ENCODE data around the gene ZNF367.

Gene ZNF367

GRCh38 chr9:96449523-96449844 lies 31.3 kb upstream of the ZNF367 start:
- Histone ChIP-seq H3K36me3 (ENCODE audit: insufficient read depth, low read length) (no peaks in the 10 kb centered on the region), H3K9ac (ENCODE audit: low read depth, low read length) (peak overlapping the region; percentile 45; the same call in 1 of the 2 replicates), H3K4me1 (ENCODE audit: insufficient read depth, low read length) (peaks cover 4% of the 10 kb centered on the region; the same call in 1 of the 2 replicates), H3K9me3 (ENCODE audit: control insufficient read depth, insufficient read depth, low read length) (no peaks in the 10 kb centered on the region)

- no peak overlapping the region for H3K9ac ChIP-seq (ENCODE audit: low read depth, low read length)
- no peaks in the 10 kb centered on the region for H3K36me3 ChIP-seq (ENCODE audit: insufficient read depth, low read length)
- H3K4me1 ChIP-seq (ENCODE audit: insufficient read depth, low read length): peaks cover 4% of the 10 kb centered on the region; the same call in 1 of the 2 replicates
- H3K9me3 ChIP-seq (ENCODE audit: control insufficient read depth, insufficient read depth, low read length): no peaks in the 10 kb centered on the region
These were observed 30.5 kb upstream of the ZNF367 start for GRCh38 chr9:96448546-96449170.

GRCh38 chr9:96447406-96447805 lies 29.2 kb upstream of the ZNF367 start:
- Histone ChIP-seq H3K9ac (ENCODE audit: low read depth, low read length) (no peak overlapping the region), H3K36me3 (ENCODE audit: insufficient read depth, low read length) (no peaks in the 10 kb centered on the region), H3K9me3 (ENCODE audit: control insufficient read depth, insufficient read depth, low read length) (no peaks in the 10 kb centered on the region), H3K4me1 (ENCODE audit: insufficient read depth, low read length) (peaks cover 4% of the 10 kb centered on the region; the same call in 1 of the 2 replicates)

GRCh38 chr9:96442491-96442890 lies 24.3 kb upstream of the ZNF367 start:
- H3K9me3 ChIP-seq (ENCODE audit: control insufficient read depth, insufficient read depth, low read length): no peaks in the 10 kb centered on the region
- H3K36me3 ChIP-seq (ENCODE audit: insufficient read depth, low read length): no peaks in the 10 kb centered on the region
- no peaks in the 10 kb centered on the region for H3K4me1 ChIP-seq (ENCODE audit: insufficient read depth, low read length)
- H3K9ac ChIP-seq (ENCODE audit: low read depth, low read length): no peak overlapping the region

GRCh38 chr9:96441798-96442445 lies 23.8 kb upstream of the ZNF367 start:
- H3K9me3 ChIP-seq (ENCODE audit: control insufficient read depth, insufficient read depth, low read length): no peaks in the 10 kb centered on the region
- H3K36me3 ChIP-seq (ENCODE audit: insufficient read depth, low read length): no peaks in the 10 kb centered on the region
- H3K9ac ChIP-seq (ENCODE audit: low read depth, low read length): no peak overlapping the region
- no peaks in the 10 kb centered on the region for H3K4me1 ChIP-seq (ENCODE audit: insufficient read depth, low read length)

GRCh38 chr9:96440671-96441199 lies 22.6 kb upstream of the ZNF367 start:
- H3K4me1 ChIP-seq (ENCODE audit: insufficient read depth, low read length): no peaks in the 10 kb centered on the region
- no peaks in the 10 kb centered on the region for H3K36me3 ChIP-seq (ENCODE audit: insufficient read depth, low read length)
- no peaks in the 10 kb centered on the region for H3K9me3 ChIP-seq (ENCODE audit: control insufficient read depth, insufficient read depth, low read length)
- no peak overlapping the region for H3K9ac ChIP-seq (ENCODE audit: low read depth, low read length)

GRCh38 chr9:96437454-96437853 lies 19.3 kb upstream of the ZNF367 start:
- no peaks in the 10 kb centered on the region for H3K36me3 ChIP-seq (ENCODE audit: insufficient read depth, low read length)
- H3K9ac ChIP-seq (ENCODE audit: low read depth, low read length): no peak overlapping the region
- H3K4me1 ChIP-seq (ENCODE audit: insufficient read depth, low read length): no peaks in the 10 kb centered on the region
- H3K9me3 ChIP-seq (ENCODE audit: control insufficient read depth, insufficient read depth, low read length): no peaks in the 10 kb centered on the region

GRCh38 chr9:96436456-96437126 lies 18.4 kb upstream of the ZNF367 start:
- H3K9ac ChIP-seq (ENCODE audit: low read depth, low read length): no peak overlapping the region
- H3K9me3 ChIP-seq (ENCODE audit: control insufficient read depth, insufficient read depth, low read length): no peaks in the 10 kb centered on the region
- H3K4me1 ChIP-seq (ENCODE audit: insufficient read depth, low read length): no peaks in the 10 kb centered on the region
- no peaks in the 10 kb centered on the region for H3K36me3 ChIP-seq (ENCODE audit: insufficient read depth, low read length)

- H3K4me1 ChIP-seq (ENCODE audit: insufficient read depth, low read length): no peaks in the 10 kb centered on the region
- no peaks in the 10 kb centered on the region for H3K9me3 ChIP-seq (ENCODE audit: control insufficient read depth, insufficient read depth, low read length)
- no peaks in the 10 kb centered on the region for H3K36me3 ChIP-seq (ENCODE audit: insufficient read depth, low read length)
- no peak overlapping the region for H3K9ac ChIP-seq (ENCODE audit: low read depth, low read length)
These were observed 17.9 kb upstream of the ZNF367 start for GRCh38 chr9:96436063-96436455.

GRCh38 chr9:96435345-96435744 lies 17.2 kb upstream of the ZNF367 start:
- no peaks in the 10 kb centered on the region for H3K9me3 ChIP-seq (ENCODE audit: control insufficient read depth, insufficient read depth, low read length)
- no peak overlapping the region for H3K9ac ChIP-seq (ENCODE audit: low read depth, low read length)
- H3K4me1 ChIP-seq (ENCODE audit: insufficient read depth, low read length): no peaks in the 10 kb centered on the region
- no peaks in the 10 kb centered on the region for H3K36me3 ChIP-seq (ENCODE audit: insufficient read depth, low read length)

- H3K9ac ChIP-seq (ENCODE audit: low read depth, low read length): no peak overlapping the region
- H3K4me1 ChIP-seq (ENCODE audit: insufficient read depth, low read length): no peaks in the 10 kb centered on the region
- H3K9me3 ChIP-seq (ENCODE audit: control insufficient read depth, insufficient read depth, low read length): no peaks in the 10 kb centered on the region
- no peaks in the 10 kb centered on the region for H3K36me3 ChIP-seq (ENCODE audit: insufficient read depth, low read length)
These were observed 12.2 kb upstream of the ZNF367 start for GRCh38 chr9:96430377-96430776.

GRCh38 chr9:96429732-96430131 lies 11.6 kb upstream of the ZNF367 start:
- Histone ChIP-seq H3K9ac (ENCODE audit: low read depth, low read length) (no peak overlapping the region), H3K4me1 (ENCODE audit: insufficient read depth, low read length) (no peaks in the 10 kb centered on the region), H3K9me3 (ENCODE audit: control insufficient read depth, insufficient read depth, low read length) (no peaks in the 10 kb centered on the region), H3K36me3 (ENCODE audit: insufficient read depth, low read length) (no peaks in the 10 kb centered on the region)

- no peaks in the 10 kb centered on the region for H3K9me3 ChIP-seq (ENCODE audit: control insufficient read depth, insufficient read depth, low read length)
- H3K4me1 ChIP-seq (ENCODE audit: insufficient read depth, low read length): peaks cover 4% of the 10 kb centered on the region; the same call in 1 of the 2 replicates
- no peaks in the 10 kb centered on the region for H3K36me3 ChIP-seq (ENCODE audit: insufficient read depth, low read length)
- no peak overlapping the region for H3K9ac ChIP-seq (ENCODE audit: low read depth, low read length)
These were observed 7.5 kb upstream of the ZNF367 start for GRCh38 chr9:96425500-96426169.

- H3K4me1 ChIP-seq (ENCODE audit: insufficient read depth, low read length): peaks cover 10% of the 10 kb centered on the region
- H3K9me3 ChIP-seq (ENCODE audit: control insufficient read depth, insufficient read depth, low read length): no peaks in the 10 kb centered on the region
- H3K9ac ChIP-seq (ENCODE audit: low read depth, low read length): no peak overlapping the region
- no peaks in the 10 kb centered on the region for H3K36me3 ChIP-seq (ENCODE audit: insufficient read depth, low read length)
These were observed 5.8 kb upstream of the ZNF367 start for GRCh38 chr9:96423985-96424336.

Data from ES-I3 (cell line).